IMR-90 (cell line): Measurements from ENCODE around the gene SLC24A3. TPM values are rescaled to one million over a fixed set of nuclear protein-coding genes. Genes with fewer than 3 reads are reported as not detected.

Experiments
- ATAC-seq: fragments of 200-7000 bp; cut with Tn5 transposase; 2 replicates; pipeline ENCODE4 v1.9.1; 2020; ENCODE audit warnings: low read depth, mild to moderate bottlenecking, moderate library complexity
- BruUV-seq: library from RNA; stranded (reverse); fragments of 400-500 nt; replicated peaks from 2 replicates; lab custom pipeline; 2021; lab: Mats Ljungman, UMichigan
- CTCF ChIA-PET: fragments of 300-600 bp; formaldehyde crosslinking; extraction: SDS; loops from one replicate; lab custom pipeline; 2021; ENCODE audit warnings: antibody characterized with exemption; lab: Yijun Ruan, JAX
- POLR2A ChIA-PET: fragments of 300-600 bp; sonication (Branson Sonifier 250); formaldehyde crosslinking; loops from one replicate; lab custom pipeline; 2022; ENCODE audit warnings: antibody characterized with exemption; ENCODE audit not compliant: unreplicated experiment; lab: Charles Lee
- DNase-seq: peaks from one replicate; pipeline ENCODE4 v3.0.0; 2013
- H2AFZ ChIP-seq: replicated peaks from 2 replicates; pipeline ENCODE3; 2013; ENCODE audit warnings: low read length, mild to moderate bottlenecking; ENCODE audit not compliant: poor library complexity
- H2AK5ac ChIP-seq: 2 replicates; pipeline ENCODE4 v1.6.1; 2013; ENCODE audit warnings: low read depth, low read length, inconsistent platforms
- H2AK9ac ChIP-seq: replicated peaks from 2 replicates; pipeline ENCODE3; 2013; ENCODE audit warnings: mild to moderate bottlenecking, low read depth, low read length, moderate library complexity; ENCODE audit not compliant: poor library complexity
- H2BK120ac ChIP-seq: 2 replicates; pipeline ENCODE4 v1.6.1; 2013; ENCODE audit warnings: low read depth, low read length, inconsistent platforms
- H2BK15ac ChIP-seq: 3 replicates; pipeline ENCODE4 v1.6.1; 2013; ENCODE audit warnings: low read depth, low read length, inconsistent platforms
- H2BK20ac ChIP-seq: 2 replicates; pipeline ENCODE4 v1.6.1; 2013; ENCODE audit warnings: low read depth, mild to moderate bottlenecking, inconsistent platforms, low read length, moderate library complexity
- H2BK5ac ChIP-seq: 2 replicates; pipeline ENCODE4 v1.6.1; 2013; ENCODE audit warnings: mild to moderate bottlenecking, low read depth, low read length, inconsistent platforms; ENCODE audit not compliant: poor library complexity, severe bottlenecking
- H3K14ac ChIP-seq: replicated peaks from 2 replicates; pipeline ENCODE4 v1.6.1; 2013; ENCODE audit warnings: low read depth, low read length, inconsistent platforms
- H3K18ac ChIP-seq: 2 replicates; pipeline ENCODE4 v1.6.1; 2013; ENCODE audit warnings: low read depth, low read length, control low read depth
- H3K23ac ChIP-seq: 2 replicates; pipeline ENCODE4 v1.6.1; 2013; ENCODE audit warnings: low read depth, low read length, inconsistent platforms
- H3K27ac ChIP-seq: 2 replicates; pipeline ENCODE4 v1.5.1; 2013; ENCODE audit warnings: mild to moderate bottlenecking, control low read depth, low read length; ENCODE audit not compliant: insufficient read depth
- H3K27me3 ChIP-seq: 2 replicates; pipeline ENCODE4 v1.6.1; 2013; ENCODE audit warnings: low read length; ENCODE audit not compliant: control insufficient read depth, insufficient read depth
- H3K36me3 ChIP-seq: 2 replicates; pipeline ENCODE4 v1.6.1; 2013; ENCODE audit warnings: low read length, mixed read lengths; ENCODE audit not compliant: control insufficient read depth, insufficient read depth
- H3K4ac ChIP-seq: 2 replicates; pipeline ENCODE4 v1.6.1; 2013; ENCODE audit warnings: low read depth, low read length, inconsistent platforms
- H3K4me1 ChIP-seq: 2 replicates; pipeline ENCODE4 v1.6.1; 2013; ENCODE audit warnings: low read length, mixed read lengths; ENCODE audit not compliant: control insufficient read depth, insufficient read depth
- H3K4me2 ChIP-seq: 2 replicates; pipeline ENCODE4 v1.6.1; 2013; ENCODE audit warnings: low read depth, mild to moderate bottlenecking, control low read depth, low read length, moderate library complexity
- H3K4me3 ChIP-seq: 2 replicates; pipeline ENCODE4 v1.5.1; 2013; ENCODE audit warnings: low read depth, mild to moderate bottlenecking, control low read depth, low read length, moderate library complexity; ENCODE audit not compliant: insufficient read depth
- H3K56ac ChIP-seq: 2 replicates; pipeline ENCODE4 v1.6.1; 2013; ENCODE audit warnings: low read length, inconsistent platforms; ENCODE audit not compliant: insufficient read depth; ENCODE audit errors: extremely low read depth
- H3K79me1 ChIP-seq, 2 experiments: 2 replicates each; pipeline ENCODE4 v1.6.1; 2013; ENCODE audit warnings: low read length in 2 of 2, inconsistent platforms in 1 of 2, low read depth in 1 of 2
- H3K9ac ChIP-seq: 2 replicates; pipeline ENCODE4 v1.6.1; 2013; ENCODE audit warnings: low read depth, low read length, control low read depth
- H3K9me1 ChIP-seq: 2 replicates; pipeline ENCODE4 v1.6.1; 2013; ENCODE audit warnings: low read length, inconsistent platforms; ENCODE audit not compliant: insufficient read depth
- H3K9me3 ChIP-seq: 2 replicates; pipeline ENCODE4 v1.6.1; 2013; ENCODE audit warnings: low read length; ENCODE audit not compliant: control insufficient read depth, insufficient read depth
- H4K20me1 ChIP-seq: 2 replicates; pipeline ENCODE4 v1.6.1; 2013; ENCODE audit warnings: low read length, inconsistent platforms; ENCODE audit not compliant: insufficient read depth
- H4K5ac ChIP-seq: 2 replicates; pipeline ENCODE4 v1.6.1; 2013; ENCODE audit warnings: mild to moderate bottlenecking, low read depth, low read length, control low read depth
- H4K8ac ChIP-seq, 2 experiments: 2 replicates each; pipeline ENCODE4 v1.6.1; 2013; ENCODE audit warnings: low read depth in 2 of 2, low read length in 2 of 2, control low read depth in 1 of 2, inconsistent platforms in 1 of 2
- H4K91ac ChIP-seq: 2 replicates; pipeline ENCODE4 v1.6.1; 2013; ENCODE audit warnings: low read depth, low read length, inconsistent platforms; ENCODE audit not compliant: insufficient read depth
- BHLHE40 ChIP-seq: fragments of 150-350 bp; IDR thresholded peaks from 2 replicates; pipeline ENCODE4 v1.6.1; 2016; ENCODE audit warnings: mild to moderate bottlenecking, low read depth, low read length
- CEBPB ChIP-seq: IDR thresholded peaks from 2 replicates; pipeline ENCODE4 v1.6.1; 2012; ENCODE audit warnings: low read depth, low read length, improper control_type of control experiment
- ELK1 ChIP-seq: fragments of 150-350 bp; IDR thresholded peaks from 2 replicates; pipeline ENCODE4 v1.6.1; 2016; ENCODE audit warnings: low read depth, mild to moderate bottlenecking, low read length, moderate library complexity, borderline replicate concordance
- FOS ChIP-seq: fragments of 150-350 bp; IDR thresholded peaks from 2 replicates; pipeline ENCODE4 v1.6.1; 2016; ENCODE audit warnings: low read depth, low read length
- MAFK ChIP-seq: IDR thresholded peaks from 2 replicates; pipeline ENCODE4 v1.6.1; 2012; ENCODE audit warnings: low read depth, low read length, improper control_type of control experiment
- MAZ ChIP-seq: IDR thresholded peaks from 2 replicates; pipeline ENCODE4 v1.6.1; 2012; ENCODE audit warnings: low read depth, mild to moderate bottlenecking, low read length, improper control_type of control experiment, moderate library complexity, borderline replicate concordance
- MXI1 ChIP-seq: IDR thresholded peaks from 2 replicates; pipeline ENCODE4 v1.6.1; 2012; ENCODE audit warnings: low read depth, mild to moderate bottlenecking, low read length, moderate library complexity, borderline replicate concordance
- NFE2L2 ChIP-seq: fragments of 150-350 bp; IDR thresholded peaks from 2 replicates; pipeline ENCODE4 v1.6.1; 2016; ENCODE audit warnings: low read depth, mild to moderate bottlenecking, low read length
- POLR2A ChIP-seq: IDR thresholded peaks from 2 replicates; pipeline ENCODE4 v1.6.1; 2012; ENCODE audit warnings: mild to moderate bottlenecking, low read depth, low read length
- RFX5 ChIP-seq: IDR thresholded peaks from 2 replicates; pipeline ENCODE4 v1.8.0; 2012; ENCODE audit warnings: low read depth, mild to moderate bottlenecking, low read length, moderate library complexity
- SMC3 ChIP-seq: fragments of 150-350 bp; IDR thresholded peaks from 2 replicates; pipeline ENCODE4 v1.6.1; 2016; ENCODE audit warnings: low read depth, mild to moderate bottlenecking, antibody characterized with exemption, low read length, moderate library complexity
- USF2 ChIP-seq: fragments of 150-350 bp; IDR thresholded peaks from 2 replicates; pipeline ENCODE4 v1.6.1; 2017; ENCODE audit warnings: mild to moderate bottlenecking, antibody characterized with exemption, low read length, low read depth
- WGBS, 2 experiments: methylation state at CpG; one replicate each; pipeline versions ENCODE4 v1.1.5 to v1.1.7; 2013; ENCODE audit warnings: missing lambda C conversion rate in 2 of 2; ENCODE audit not compliant: insufficient read length in 1 of 2; ENCODE audit errors: extremely low coverage in 2 of 2; 5-methylcytosine and 5-hydroxymethylcytosine counted together
- dilution Hi-C: fragments of 300-500 bp; cut with HindIII; formaldehyde crosslinking; loops from one replicate; pipeline ENCODE4 v1.14.3; 2018; ENCODE audit warnings: low sequenced_read_pairs; ENCODE audit not compliant: unreplicated experiment
- in situ Hi-C: fragments of 300-500 bp; cut with MboI; formaldehyde crosslinking; loops from 3 replicates; pipeline ENCODE4 v1.14.3; 2019; ENCODE audit warnings: low sequenced_read_pairs, inconsistent platforms, mixed read lengths
- intact Hi-C: fragments of 100-400 bp; cut with micrococcal nuclease; formaldehyde crosslinking; loops from 2 replicates; pipeline ENCODE4 v1.10.0; 2022
- polyA plus RNA-seq, 3 experiments: library from polyadenylated mRNA; depleted of rRNA; stranded (reverse); fragments of >200 nt; gene quantifications; 2 replicates each; pipeline ENCODE4 v1.2.3, GENCODE V29; 2012; ENCODE audit warnings: low replicate concordance in 1 of 3
- total RNA-seq: library from RNA; depleted of rRNA; stranded (reverse); fragments of >200 nt; gene quantifications from 2 replicates; pipeline ENCODE4 v1.2.3, GENCODE V29; 2012
- TF ChIP-seq, protein P1 (sequence below): conservative IDR thresholded peaks from 2 replicates; pipeline ENCODE4 v1.5.1; 2012; ENCODE audit warnings: mild to moderate bottlenecking, low read depth, low read length, improper control_type of control experiment

Gene SLC24A3
- total and polyA plus RNA-seq, 2 of the 4 experiments (the other 2 are of a cell fraction): not detected

- H3K9me1 ChIP-seq: no peaks in the 10 kb centered on the region
- no peak overlapping the region for H3K4me2 ChIP-seq
- no peaks in the 10 kb centered on the region for H3K36me3 ChIP-seq
- no peak overlapping the region for H3K56ac ChIP-seq
- in situ Hi-C loops (no loop called here), dilution Hi-C loops (no loop called here), intact Hi-C loops (no loop called here)
- H2BK15ac ChIP-seq: no peak overlapping the region
- ChIA-PET POLR2A (no interaction called here), CTCF (no interaction called here)
- H3K27me3 ChIP-seq: no peaks in the 10 kb centered on the region
- no peak overlapping the region for H2BK120ac ChIP-seq
- no peaks in the 10 kb centered on the region for H3K4me1 ChIP-seq
- no peak overlapping the region for H2AK5ac ChIP-seq
- no peak overlapping the region for H2AFZ ChIP-seq
- no peak overlapping the region for H3K4me3 ChIP-seq
- H4K5ac ChIP-seq: no peak overlapping the region
- H3K9me3 ChIP-seq: no peaks in the 10 kb centered on the region
- H3K23ac ChIP-seq: no peak overlapping the region
- no CpG with 5 or more reads among the region's 5 CpGs for WGBS, 2 experiments
- H3K4ac ChIP-seq: no peak overlapping the region
- no peak overlapping the region for H2BK5ac ChIP-seq
- no peak overlapping the region for H4K8ac ChIP-seq
- H4K91ac ChIP-seq: no peak overlapping the region
- no peak overlapping the region for H3K27ac ChIP-seq
- H3K14ac ChIP-seq: no peak overlapping the region
- no peaks in the 10 kb centered on the region for H3K79me1 ChIP-seq
- no peak overlapping the region for H3K9ac ChIP-seq
- no TSS peak for BruUV-seq
- no peaks in the 10 kb centered on the region for H4K20me1 ChIP-seq
- DNase-seq (no peak), ATAC-seq (no peak)
- TF ChIP-seq SMC3 (no peak), MXI1 (no peak), CEBPB (no peak), RFX5 (no peak), BHLHE40 (no peak), MAFK (no peak), FOS (no peak), USF2 (no peak), MAZ (no peak), NFE2L2 (no peak), POLR2A (no peak), ELK1 (no peak)
- TF ChIP-seq, protein P1, sequence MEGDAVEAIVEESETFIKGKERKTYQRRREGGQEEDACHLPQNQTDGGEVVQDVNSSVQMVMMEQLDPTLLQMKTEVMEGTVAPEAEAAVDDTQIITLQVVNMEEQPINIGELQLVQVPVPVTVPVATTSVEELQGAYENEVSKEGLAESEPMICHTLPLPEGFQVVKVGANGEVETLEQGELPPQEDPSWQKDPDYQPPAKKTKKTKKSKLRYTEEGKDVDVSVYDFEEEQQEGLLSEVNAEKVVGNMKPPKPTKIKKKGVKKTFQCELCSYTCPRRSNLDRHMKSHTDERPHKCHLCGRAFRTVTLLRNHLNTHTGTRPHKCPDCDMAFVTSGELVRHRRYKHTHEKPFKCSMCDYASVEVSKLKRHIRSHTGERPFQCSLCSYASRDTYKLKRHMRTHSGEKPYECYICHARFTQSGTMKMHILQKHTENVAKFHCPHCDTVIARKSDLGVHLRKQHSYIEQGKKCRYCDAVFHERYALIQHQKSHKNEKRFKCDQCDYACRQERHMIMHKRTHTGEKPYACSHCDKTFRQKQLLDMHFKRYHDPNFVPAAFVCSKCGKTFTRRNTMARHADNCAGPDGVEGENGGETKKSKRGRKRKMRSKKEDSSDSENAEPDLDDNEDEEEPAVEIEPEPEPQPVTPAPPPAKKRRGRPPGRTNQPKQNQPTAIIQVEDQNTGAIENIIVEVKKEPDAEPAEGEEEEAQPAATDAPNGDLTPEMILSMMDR: no peak
- no peak overlapping the region for H3K18ac ChIP-seq
- no peak overlapping the region for H2BK20ac ChIP-seq
- H2AK9ac ChIP-seq: no peak overlapping the region
Observed at GRCh38 chr20:19349879-19350278, 137.4 kb downstream of the SLC24A3 start.
